GM18507 (cell line): ENCODE measurements around the gene TMEM106C.

Experiments
- DNase-seq: peaks from one replicate; pipeline ENCODE4 v3.0.0; 2011; ENCODE audit warnings: low read depth; ENCODE audit not compliant: insufficient read length; ENCODE audit errors: extremely low spot score
- FAIRE-seq: peaks from 2 replicates; lab custom pipeline; 2011; peaks lifted over from hg19 to GRCh38; lab: Jason Lieb, UNC

The TMEM106C gene, protein sequence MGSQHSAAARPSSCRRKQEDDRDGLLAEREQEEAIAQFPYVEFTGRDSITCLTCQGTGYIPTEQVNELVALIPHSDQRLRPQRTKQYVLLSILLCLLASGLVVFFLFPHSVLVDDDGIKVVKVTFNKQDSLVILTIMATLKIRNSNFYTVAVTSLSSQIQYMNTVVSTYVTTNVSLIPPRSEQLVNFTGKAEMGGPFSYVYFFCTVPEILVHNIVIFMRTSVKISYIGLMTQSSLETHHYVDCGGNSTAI

DNA sequence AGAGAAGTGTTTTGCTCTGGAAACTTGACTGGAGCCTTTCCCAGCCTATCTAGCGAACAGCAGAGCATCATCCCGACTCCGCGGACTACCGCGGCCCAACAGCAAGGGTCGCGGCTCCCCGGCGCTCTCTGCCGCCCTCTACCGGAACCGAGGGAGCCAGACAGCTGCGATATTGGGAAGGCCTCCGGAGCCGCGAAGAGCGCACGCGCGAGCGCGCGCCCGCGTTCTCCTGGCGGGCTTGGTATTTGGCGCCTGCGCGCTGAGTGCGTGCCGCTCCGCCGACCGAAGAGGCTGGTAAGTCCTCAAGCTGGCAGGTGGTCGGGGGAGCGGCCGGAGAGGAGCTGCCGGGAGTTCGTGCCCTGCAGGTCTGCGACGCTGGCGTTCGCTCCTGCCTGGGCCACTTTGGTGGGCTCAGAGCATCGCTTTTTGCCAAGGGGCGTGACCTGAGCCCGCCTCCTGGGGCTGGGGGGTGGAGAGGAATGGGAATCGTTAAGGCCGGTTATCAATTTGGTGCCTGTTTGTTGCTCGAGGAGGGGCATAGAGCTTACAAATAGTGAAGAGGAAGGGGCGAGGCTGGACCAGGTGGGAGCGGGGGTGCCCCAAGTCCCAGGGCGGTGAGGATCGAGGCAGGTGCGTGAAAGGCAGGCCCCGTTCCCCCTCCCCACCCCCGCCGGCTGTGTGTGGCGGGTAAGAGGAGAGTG lies at the start of gene TMEM106C:
Gene TMEM106C, plus strand, starts transcription at position 257 of the 701 bp plus-strand sequence. CDS start 641 bp downstream, outside the sequence.
- DNase-seq (peak; percentile 98), FAIRE-seq (peak; percentile 97)

DNA sequence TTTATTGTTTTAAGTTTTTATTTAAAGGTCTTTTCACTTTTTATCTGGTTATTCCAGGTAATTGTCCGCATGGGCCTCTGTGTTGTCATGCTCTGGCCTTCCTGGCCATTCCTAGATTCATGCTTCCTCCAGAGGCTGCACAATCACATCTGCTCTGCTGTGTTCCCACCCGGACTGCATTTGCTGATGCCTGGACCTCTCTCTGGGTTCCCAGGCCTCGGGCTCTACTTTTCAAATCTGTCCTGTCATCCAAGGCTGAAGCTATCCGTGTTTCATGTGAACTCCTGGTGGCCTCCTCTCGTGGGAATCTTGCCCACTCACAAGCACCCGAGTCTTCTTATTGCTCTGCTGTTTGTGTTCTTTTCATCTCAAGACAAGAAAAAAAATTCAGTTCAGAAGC lies 42.5 kb upstream of the TMEM106C start:
- DNase-seq (no peak), FAIRE-seq (no peak)

DNA sequence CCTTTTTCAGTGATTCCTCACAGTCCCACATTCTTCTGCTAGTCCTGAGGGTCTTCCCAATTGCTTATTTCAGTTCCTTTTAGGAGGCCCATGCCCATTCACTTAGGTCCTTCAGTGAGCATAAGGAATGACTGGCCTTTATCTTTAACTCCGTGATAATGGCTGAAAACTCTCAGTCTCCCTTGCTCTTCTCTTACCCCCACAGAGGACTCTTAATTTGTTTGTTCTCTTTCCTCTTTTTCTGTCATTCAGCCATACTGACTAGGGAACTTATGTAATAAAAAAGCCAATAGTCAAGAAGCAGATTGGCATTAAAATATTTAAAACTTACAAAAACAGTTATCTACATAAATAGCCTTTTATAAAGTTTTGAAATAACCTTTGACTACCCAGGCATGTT lies 41.5 kb upstream of the TMEM106C start:
- DNase-seq (no peak), FAIRE-seq (no peak)

DNA sequence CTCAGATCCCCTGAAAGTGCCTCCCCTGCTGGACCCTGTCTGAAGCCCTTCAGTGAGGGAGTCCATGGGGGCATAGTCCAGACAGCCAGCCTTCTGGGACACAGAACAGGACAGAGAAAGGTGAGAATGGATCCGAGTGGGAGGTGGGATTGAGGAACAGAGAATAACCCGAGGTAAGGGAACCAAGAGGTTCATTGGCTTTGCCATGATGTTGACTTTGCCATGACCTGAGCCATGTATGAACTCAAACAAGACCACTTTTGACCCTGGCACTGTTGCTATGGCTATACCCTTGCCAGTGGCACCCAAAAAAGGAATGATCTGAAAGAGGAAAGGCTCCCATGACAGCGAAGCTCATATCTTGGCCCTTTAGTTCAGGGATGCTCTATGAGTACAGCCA lies 36.0 kb upstream of the TMEM106C start:
- FAIRE-seq (no peak), DNase-seq (no peak)

DNA sequence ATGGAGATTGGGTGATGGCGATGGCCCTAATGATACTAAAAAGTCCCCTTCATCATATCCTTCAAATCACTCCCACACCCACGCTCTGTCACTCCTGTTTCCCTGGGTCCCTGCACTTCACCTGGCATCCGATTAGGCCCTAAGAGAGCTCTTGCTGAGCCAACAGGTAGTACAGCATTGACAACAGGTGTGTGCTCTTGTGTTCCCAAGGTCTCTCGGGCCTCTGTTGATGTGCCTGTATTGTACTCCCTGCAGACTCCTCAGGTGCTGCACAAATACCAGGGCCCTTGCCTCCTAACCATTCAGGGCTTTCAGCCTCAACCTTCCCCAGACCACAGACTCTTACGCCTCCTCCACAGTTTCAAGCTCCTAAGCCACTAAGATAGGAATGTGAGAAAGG lies 32.8 kb upstream of the TMEM106C start:
- DNase-seq (no peak), FAIRE-seq (no peak)

DNA sequence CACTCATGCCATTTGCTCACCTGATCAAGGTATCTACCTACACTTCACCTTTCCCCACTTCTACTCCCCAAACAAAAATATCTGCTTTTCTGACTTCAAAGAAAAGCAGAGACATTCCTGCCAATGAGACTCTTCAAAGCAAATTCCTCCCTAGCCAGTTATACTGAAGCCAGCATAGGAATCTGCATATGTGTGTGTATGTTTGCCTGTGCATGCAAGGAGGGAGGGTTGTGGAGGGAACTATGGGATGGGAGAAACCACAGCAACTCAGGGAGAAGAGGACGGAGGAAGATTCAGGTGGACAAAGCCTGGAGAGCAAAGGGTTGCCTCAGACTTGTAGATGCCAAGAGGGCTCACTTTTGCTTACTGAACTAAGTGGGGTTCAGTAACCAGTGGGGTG lies 32.2 kb upstream of the TMEM106C start:
- FAIRE-seq (no peak), DNase-seq (no peak)

DNA sequence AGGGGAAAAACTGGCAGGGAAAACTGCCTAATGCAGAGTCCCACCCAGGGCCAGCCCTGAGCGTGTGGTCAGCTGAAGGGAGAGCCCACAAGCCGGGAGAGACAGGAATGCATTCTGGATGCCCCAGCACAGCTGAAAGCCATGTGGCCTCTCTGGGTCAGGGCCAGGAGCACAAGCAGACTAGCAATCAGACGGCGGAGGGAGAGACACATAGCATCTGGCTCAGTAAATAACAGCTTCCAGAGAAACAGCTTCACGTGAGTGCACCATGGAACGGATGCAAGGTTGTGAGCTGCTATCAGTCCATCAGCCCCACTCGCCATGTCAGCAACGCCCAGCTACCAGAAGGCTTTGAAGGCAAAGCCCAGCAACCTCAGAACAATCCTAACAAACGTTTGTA lies 28.2 kb upstream of the TMEM106C start:
- FAIRE-seq (no peak), DNase-seq (no peak)

DNA sequence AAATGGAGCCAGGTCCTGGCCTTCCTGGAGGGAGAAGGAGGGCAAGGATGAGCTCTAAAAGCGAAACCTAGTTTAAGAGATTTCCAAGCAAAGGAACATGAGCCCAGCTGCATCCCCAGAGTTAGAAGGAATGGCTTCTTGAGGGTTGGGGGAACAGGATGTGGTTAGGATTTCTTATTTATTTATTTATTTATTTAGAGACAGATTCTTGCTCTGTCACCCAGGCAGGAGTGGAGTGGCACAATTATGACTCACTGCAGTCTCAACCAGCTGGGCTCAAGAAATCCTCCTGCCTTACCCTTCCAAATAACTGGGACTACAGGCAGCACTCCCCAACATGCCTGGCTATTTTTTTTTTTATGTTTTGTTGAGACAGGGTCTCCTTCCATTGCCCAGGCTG lies 25.3 kb upstream of the TMEM106C start:
- no peak for DNase-seq

DNA sequence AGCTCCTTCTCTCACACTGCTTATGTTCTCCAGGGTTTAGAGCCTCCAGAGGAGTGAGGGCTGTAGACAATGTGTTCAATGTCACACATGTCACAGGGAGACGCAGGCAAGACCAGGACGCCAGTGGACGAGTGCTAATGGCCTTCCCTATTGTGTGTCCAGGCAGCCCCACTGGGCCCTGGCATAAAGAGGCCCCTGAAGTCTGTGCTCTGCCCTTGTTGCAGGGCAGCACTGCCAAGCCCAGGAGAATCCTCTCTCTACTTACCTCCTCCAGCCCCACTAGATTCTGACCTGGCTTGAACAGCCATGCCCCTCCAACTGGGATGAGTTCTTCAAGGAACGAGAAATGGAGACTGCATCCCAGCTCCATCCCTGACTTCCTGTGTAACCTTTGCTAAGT lies 24.8 kb upstream of the TMEM106C start:
- FAIRE-seq (no peak), DNase-seq (no peak)

More for the DNA sequence above, 25.3 kb upstream of the TMEM106C start:
- no peak for FAIRE-seq

DNA sequence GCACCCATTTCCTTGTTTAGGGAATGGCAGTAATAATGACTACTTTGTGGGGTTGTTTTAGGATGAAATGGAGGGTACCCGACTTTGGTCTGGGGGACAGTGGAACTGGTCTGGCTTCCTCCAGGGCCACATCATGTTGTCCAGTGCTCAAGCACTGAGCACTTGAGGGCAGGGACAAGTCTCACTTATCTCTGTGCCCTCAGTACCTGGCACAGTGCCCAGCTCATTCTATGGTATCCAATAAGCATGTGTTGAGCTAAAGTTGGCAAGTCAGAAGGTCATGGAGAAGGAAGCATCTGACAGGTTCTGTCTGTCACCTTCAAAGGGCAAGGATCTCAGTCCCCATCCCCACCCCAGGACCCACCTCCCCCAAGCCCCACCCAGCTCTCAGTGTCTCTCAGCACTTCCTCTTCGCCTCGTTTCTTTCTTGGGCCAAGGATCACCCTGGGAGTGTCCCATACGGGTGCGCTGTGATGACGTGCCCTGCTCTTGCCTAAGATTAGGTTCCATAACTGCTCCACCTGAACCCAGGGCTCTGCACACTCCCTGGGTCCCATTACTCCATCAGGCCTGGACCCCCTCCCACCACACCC lies 24.3 kb upstream of the TMEM106C start:
- FAIRE-seq (no peak), DNase-seq (no peak)

DNA sequence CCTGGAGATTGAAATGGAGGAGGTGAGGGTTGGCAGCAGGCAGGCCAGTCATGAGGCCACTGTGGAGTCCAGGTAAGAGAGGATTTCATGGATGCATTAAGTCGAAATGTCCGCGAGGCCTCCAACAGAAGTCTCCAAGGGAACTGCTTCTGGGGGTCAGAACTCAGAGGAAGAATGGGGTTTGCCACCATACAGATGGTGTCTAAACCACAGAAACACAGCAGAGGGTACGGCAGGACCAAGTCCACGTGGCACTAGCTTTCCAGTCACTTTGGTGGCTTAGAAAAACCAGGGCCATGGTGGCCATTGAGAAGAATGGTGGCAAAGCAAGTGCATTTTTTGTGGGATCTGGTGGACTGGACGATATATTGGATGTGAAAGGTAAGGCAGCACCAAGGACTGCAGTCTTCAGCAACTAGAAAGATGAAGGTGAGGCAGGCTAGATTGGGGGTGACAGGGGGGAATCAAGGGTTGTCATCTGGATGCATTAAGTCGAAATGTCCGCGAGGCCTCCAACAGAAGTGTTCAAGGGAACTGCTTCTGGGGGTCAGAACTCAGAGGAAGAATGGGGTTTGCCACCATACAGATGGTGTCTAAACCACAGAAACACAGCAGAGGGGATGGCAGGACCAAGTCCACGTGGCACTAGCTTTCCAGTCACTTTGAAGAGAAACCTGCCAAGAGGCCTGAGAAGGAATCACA lies 22.5 kb upstream of the TMEM106C start:
- FAIRE-seq (no peak), DNase-seq (no peak)

DNA sequence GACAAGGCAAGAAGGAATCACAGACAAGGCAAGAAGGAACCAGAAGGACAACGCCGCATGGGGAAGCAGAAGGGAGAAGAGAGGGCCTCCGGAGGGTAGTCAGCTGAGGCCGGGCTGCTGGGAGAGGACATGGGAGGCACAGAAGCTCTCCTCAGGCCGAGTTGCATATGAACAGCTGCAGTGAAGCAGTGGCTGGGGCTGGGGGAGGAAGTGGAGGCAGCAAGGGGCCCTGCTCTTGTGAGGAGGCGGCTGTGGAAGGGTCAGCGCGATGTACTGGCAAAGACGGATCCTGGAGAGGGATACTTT lies 22.0 kb upstream of the TMEM106C start:
- no peak for DNase-seq
- FAIRE-seq = no peak

DNA sequence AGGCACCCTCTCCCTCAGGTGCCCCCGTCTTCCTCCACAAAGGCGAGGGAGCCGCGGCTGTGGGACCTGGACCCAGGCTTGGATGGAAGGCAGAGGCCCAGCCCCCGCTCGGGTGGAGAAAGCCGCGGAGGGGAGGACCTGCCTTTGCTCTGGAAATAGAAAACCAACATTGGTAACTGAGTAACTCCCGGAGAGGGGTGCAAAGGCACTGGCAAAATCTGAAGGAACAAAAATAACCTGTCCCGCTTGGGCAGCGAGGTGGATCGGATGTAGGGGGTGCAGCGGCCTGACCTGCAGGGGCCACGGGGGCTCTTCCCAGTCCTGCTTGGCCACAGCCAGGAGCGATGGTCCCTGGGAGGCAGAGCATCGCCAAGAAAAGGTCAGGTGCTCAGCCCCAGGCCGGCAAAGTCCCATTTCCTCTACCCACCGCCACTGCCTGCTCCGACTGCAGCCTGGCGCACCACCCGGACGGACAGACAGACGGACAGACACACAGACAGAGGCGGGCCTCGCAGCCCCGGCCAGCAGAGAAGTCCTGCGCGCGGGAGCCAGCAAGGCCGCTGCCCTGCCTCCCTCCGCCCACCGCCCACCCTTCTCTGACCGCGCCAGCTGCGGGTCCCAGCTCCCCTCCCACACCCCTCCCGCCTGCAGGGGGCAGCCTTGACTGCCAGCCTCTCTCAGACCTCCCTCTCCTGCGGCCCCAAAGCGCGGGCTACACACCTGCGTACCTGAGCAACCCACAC lies 21.4 kb upstream of the TMEM106C start:
- no peak for FAIRE-seq
- DNase-seq = no peak

DNA sequence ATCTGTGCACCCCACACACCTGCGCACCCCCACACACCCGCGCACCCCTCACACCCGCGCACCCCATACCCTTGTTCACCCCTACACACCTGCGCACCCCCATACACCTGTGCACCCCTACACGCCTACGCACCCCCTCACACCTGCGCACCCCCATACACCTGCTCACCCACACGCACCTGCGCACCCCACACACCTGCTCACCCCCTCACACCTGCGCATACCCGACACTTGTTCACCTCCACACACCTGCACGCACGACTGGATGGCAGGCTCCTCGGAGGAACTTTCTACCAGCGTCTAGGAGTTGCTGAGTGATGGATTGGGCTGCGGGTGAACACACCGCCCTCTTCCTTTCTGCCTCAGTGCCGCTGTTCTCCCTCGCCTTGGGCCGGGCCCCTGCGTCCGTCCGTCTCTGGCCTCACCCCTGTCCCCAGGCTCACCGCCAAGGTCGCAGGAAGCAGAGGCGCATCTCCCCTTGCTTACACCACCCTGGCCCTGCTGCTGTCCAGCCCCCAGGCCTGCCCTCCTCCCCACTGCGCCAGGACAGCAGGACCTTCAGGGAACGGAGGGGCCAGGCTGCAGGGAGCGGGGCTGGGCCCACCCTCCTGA lies 20.7 kb upstream of the TMEM106C start:
- DNase-seq (no peak), FAIRE-seq (no peak)

DNA sequence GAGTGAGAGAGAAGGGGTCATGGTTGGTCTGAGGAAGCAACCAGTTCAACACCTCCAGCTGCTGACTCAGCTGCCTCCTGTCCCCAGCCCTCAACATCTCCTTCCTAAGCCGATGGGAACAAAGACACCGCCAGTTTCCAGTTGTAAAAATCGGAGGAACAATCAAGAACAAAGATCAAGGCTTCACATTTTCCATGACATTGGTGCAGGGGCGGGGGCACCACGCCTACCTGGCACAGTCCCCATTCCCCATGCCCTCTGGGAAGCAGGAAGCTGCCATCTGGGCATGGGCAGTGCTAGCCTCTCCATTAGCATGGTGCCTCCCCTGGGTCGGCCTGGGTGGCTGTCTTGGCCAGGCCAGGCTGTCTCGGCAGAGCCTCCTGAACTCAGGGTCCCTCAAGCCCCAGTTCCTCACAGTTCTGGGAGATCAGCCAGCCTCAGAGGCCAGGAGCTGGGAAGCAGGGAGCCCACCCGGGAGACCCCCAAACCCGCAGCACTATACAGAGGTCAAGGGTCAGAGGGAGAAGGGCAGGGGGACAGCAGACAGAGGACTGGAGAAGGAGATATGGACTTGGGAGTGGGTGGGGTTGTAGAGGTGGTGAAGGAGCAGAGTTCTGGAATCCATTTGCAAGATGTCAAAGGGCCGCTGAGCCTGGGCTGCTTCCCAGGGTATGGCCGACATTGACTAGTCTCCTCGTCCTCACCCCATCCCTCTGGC lies 19.6 kb upstream of the TMEM106C start:
- DNase-seq (no peak), FAIRE-seq (no peak)

DNA sequence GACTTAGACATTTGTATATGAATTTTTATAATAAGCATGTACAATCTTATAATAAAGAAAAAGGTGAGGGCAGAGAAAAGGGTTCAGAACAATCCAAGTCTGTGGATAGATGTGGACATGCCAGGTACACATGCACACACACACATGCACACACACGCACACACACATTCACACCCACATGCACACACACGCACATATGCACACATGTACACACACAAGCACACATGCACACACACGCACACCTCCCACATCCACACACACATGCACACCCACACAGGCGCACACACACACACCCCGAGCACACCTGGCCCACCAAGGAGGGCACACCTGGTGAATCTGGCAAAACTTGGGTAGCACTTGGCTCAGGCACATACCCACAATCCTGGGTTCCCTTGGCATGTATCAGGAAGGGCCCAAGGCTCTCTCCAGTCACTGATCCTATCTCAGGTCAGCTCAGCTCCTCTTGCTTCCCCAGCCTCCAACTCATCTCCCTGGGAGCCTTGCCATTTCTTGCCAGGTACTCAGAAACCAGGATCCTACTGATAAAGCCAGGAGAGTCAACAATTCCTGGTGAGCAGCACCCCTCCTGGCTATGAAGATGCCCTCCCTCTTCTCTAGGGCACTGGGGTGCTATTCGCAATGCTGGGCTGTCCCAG lies 18.6 kb upstream of the TMEM106C start:
- DNase-seq (no peak), FAIRE-seq (no peak)

DNA sequence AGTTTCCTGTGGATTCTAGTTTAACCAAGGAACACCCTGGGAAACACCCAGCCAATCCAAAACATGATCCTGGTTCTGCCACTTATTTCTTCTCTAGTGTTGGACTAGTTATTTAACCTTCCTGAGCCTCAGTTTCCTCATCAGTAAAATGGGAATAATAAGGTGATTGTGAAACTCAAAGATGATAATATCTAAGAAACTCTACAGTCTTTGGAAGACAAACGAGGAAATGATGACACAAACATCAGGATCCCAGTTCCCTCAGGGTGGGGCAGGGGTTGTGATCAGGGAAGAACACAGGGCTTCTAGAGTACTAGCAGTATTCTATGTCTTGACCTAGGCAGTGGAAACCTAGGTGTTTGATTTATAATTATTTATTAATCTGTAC lies 18.1 kb upstream of the TMEM106C start:
- DNase-seq = no peak
- no peak for FAIRE-seq
